ENCODE results near the gene DOCK10. TPM values are rescaled to one million over a fixed set of nuclear protein-coding genes. Genes with fewer than 3 reads are reported as not detected.
A peak's percentile ranks its signal among the peaks of the same experiment; 100 is the strongest.

The DOCK10 gene
- total RNA-seq, 1 donor from 2014 or later, result 25.5 TPM

GRCh38 chr2:224843141-224843540, 199.1 kb downstream of the DOCK10 start:
- DNase-seq (ENCODE audit: low spot score), result peak; percentile 53

- no peak for DNase-seq (ENCODE audit: low spot score)
Observed at GRCh38 chr2:224841910-224842309, 200.4 kb downstream of the DOCK10 start.

GRCh38 chr2:224838335-224838734, 203.9 kb downstream of the DOCK10 start:
- no peak for DNase-seq (ENCODE audit: low spot score)

GRCh38 chr2:224837558-224837957, 204.7 kb downstream of the DOCK10 start:
- no peak for DNase-seq (ENCODE audit: low spot score)

- DNase-seq (ENCODE audit: low spot score), result no peak
Observed at GRCh38 chr2:224837066-224837465, 205.2 kb downstream of the DOCK10 start.

- no peak for DNase-seq (ENCODE audit: low spot score)
Observed at GRCh38 chr2:224836263-224836662, 206.0 kb downstream of the DOCK10 start.

GRCh38 chr2:224835405-224835804, 206.9 kb downstream of the DOCK10 start:
- DNase-seq (ENCODE audit: low spot score), result no peak

- no peak for DNase-seq (ENCODE audit: low spot score)
Observed at GRCh38 chr2:224833986-224834385, 208.3 kb downstream of the DOCK10 start.

- no peak for DNase-seq (ENCODE audit: low spot score)
Observed at GRCh38 chr2:224832207-224832606, 210.1 kb downstream of the DOCK10 start.

- DNase-seq (ENCODE audit: low spot score), result no peak
Observed at GRCh38 chr2:224831530-224831929, 210.7 kb downstream of the DOCK10 start.

- peak; percentile 69 for DNase-seq (ENCODE audit: low spot score)
Observed at GRCh38 chr2:224820283-224820991, 221.8 kb downstream of the DOCK10 start.

GRCh38 chr2:224819075-224819474, 223.2 kb downstream of the DOCK10 start:
- DNase-seq (ENCODE audit: low spot score), result no peak

GRCh38 chr2:224817676-224818075, 224.6 kb downstream of the DOCK10 start:
- no peak for DNase-seq (ENCODE audit: low spot score)

GRCh38 chr2:224816816-224817215, 225.5 kb downstream of the DOCK10 start:
- peak; percentile 88 for DNase-seq (ENCODE audit: low spot score)

GRCh38 chr2:224813578-224813977, 228.7 kb downstream of the DOCK10 start:
- DNase-seq (ENCODE audit: low spot score), result no peak

GRCh38 chr2:224807153-224807964, 234.9 kb downstream of the DOCK10 start:
- DNase-seq (ENCODE audit: low spot score), result no peak

- DNase-seq (ENCODE audit: low spot score), result no peak
Observed at GRCh38 chr2:224803930-224804329, 238.3 kb downstream of the DOCK10 start.

GRCh38 chr2:224802407-224802806, 239.9 kb downstream of the DOCK10 start:
- no peak for DNase-seq (ENCODE audit: low spot score)

GRCh38 chr2:224801360-224801759, 240.9 kb downstream of the DOCK10 start:
- no peak for DNase-seq (ENCODE audit: low spot score)

GRCh38 chr2:224799691-224800090, 242.6 kb downstream of the DOCK10 start:
- no peak for DNase-seq (ENCODE audit: low spot score)

- DNase-seq (ENCODE audit: low spot score), result no peak
Observed at GRCh38 chr2:224798180-224798579, 244.1 kb downstream of the DOCK10 start.

GRCh38 chr2:224796695-224797305, 245.5 kb downstream of the DOCK10 start:
- no peak for DNase-seq (ENCODE audit: low spot score)

- peak; percentile 29 for DNase-seq (ENCODE audit: low spot score)
Observed at GRCh38 chr2:224793946-224794345, 248.3 kb downstream of the DOCK10 start.
